DND-41 (cell line): Measurements from ENCODE around the gene CDKN2C.

Source experiments
- ATAC-seq: fragments of 200-7000 bp; cut with Tn5 transposase; 3 replicates; pipeline ENCODE4 v1.9.1; 2021; ENCODE audit warnings: low read depth; ENCODE audit not compliant: insufficient read depth
- DNase-seq: peaks from one replicate; pipeline ENCODE4 v3.0.0-alpha.2; 2020
- H2AFZ ChIP-seq: 2 replicates; pipeline ENCODE4 v1.6.0; 2012; ENCODE audit warnings: low read depth, low read length
- H3K27ac ChIP-seq: 2 replicates; pipeline ENCODE4 v1.5.1; 2012; ENCODE audit warnings: low read length, inconsistent platforms
- H3K27me3 ChIP-seq: fragments of 200-600 bp; sonication (generic); 2 replicates; pipeline ENCODE4 v1.6.0; 2012; ENCODE audit warnings: low read length, mild to moderate bottlenecking, inconsistent platforms; ENCODE audit not compliant: insufficient read depth, poor library complexity
- H3K36me3 ChIP-seq: 2 replicates; pipeline ENCODE4 v1.5.1; 2012; ENCODE audit warnings: low read length, inconsistent platforms; ENCODE audit not compliant: insufficient read depth
- H3K4me1 ChIP-seq: 2 replicates; pipeline ENCODE4 v1.5.1; 2012; ENCODE audit warnings: mild to moderate bottlenecking, low read length; ENCODE audit not compliant: insufficient read depth
- H3K4me2 ChIP-seq: 2 replicates; pipeline ENCODE4 v1.6.0; 2012; ENCODE audit warnings: mild to moderate bottlenecking, moderate library complexity, low read length, inconsistent platforms; ENCODE audit not compliant: insufficient read depth
- H3K4me3 ChIP-seq, 2 experiments: fragments of 200-600 bp in 1 of 2; shearing (Covaris generic) in 1 of 2; 2 replicates each; pipeline ENCODE4 v1.5.1; 2012 to 2016; ENCODE audit warnings: inconsistent platforms in 2 of 2, low read length in 2 of 2, mild to moderate bottlenecking in 2 of 2, low read depth in 1 of 2, moderate library complexity in 1 of 2
- H3K79me2 ChIP-seq: 2 replicates; pipeline ENCODE4 v1.6.0; 2012; ENCODE audit warnings: low read length, inconsistent platforms; ENCODE audit not compliant: insufficient read depth
- H3K9ac ChIP-seq: 2 replicates; pipeline ENCODE4 v1.6.0; 2012; ENCODE audit warnings: low read depth, mild to moderate bottlenecking, inconsistent platforms, low read length, moderate library complexity
- H3K9me3 ChIP-seq: 2 replicates; pipeline ENCODE4 v1.5.1; 2012; ENCODE audit warnings: low read length, moderate library complexity, mild to moderate bottlenecking, inconsistent platforms; ENCODE audit not compliant: insufficient read depth, severe bottlenecking
- H4K20me1 ChIP-seq: 2 replicates; pipeline ENCODE4 v1.6.0; 2012; ENCODE audit warnings: low read length; ENCODE audit not compliant: insufficient read depth
- EZH2 ChIP-seq: IDR thresholded peaks from 3 replicates; pipeline ENCODE4 v1.6.1; 2012; ENCODE audit warnings: borderline replicate concordance, low read depth, mild to moderate bottlenecking, moderate library complexity, low read length, inconsistent platforms; ENCODE audit not compliant: severe bottlenecking
- TF ChIP-seq, protein P1 (sequence below): IDR thresholded peaks from 2 replicates; pipeline ENCODE4 v1.5.1; 2012; ENCODE audit warnings: borderline replicate concordance, low read length, moderate library complexity, mild to moderate bottlenecking; ENCODE audit not compliant: poor library complexity, severe bottlenecking; ENCODE audit errors: extremely low read depth

Gene CDKN2C

DNA sequence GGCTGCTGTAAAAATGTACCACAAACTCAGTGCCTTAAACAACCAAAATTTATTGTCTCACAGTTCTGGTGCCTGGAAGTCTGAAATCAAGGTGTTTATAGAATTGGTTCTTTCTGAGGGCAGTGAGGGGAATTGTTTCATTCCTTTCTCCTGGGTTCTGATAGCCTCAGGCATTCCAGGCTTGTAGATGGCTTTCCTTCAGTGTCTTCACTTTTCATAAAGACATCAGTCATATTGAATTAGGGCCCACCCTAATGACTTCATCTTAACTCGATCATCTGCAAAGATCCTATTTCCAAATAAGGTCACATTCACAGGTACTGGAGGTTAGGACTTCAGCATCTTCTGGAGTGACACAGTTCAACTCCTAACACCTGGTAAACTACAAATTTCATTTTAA is 15.0 kb downstream of the CDKN2C start:
- Histone ChIP-seq H3K4me2 (no peak overlapping the region), H2AFZ (no peak overlapping the region), H3K27ac (no peak overlapping the region), H3K36me3 (no peaks in the 10 kb centered on the region), H3K79me2 (peaks cover 100% of the 10 kb centered on the region), H3K27me3 (no peaks in the 10 kb centered on the region), H3K9ac (no peak overlapping the region), H3K4me1 (peaks cover 50% of the 10 kb centered on the region), H3K9me3 (no peaks in the 10 kb centered on the region), H3K4me3 (no peak overlapping the region), H4K20me1 (peaks cover 7% of the 10 kb centered on the region; the same call in 1 of the 2 replicates)
- DNase-seq = no peak
- TF ChIP-seq EZH2 = no peak
- TF ChIP-seq, protein P1, sequence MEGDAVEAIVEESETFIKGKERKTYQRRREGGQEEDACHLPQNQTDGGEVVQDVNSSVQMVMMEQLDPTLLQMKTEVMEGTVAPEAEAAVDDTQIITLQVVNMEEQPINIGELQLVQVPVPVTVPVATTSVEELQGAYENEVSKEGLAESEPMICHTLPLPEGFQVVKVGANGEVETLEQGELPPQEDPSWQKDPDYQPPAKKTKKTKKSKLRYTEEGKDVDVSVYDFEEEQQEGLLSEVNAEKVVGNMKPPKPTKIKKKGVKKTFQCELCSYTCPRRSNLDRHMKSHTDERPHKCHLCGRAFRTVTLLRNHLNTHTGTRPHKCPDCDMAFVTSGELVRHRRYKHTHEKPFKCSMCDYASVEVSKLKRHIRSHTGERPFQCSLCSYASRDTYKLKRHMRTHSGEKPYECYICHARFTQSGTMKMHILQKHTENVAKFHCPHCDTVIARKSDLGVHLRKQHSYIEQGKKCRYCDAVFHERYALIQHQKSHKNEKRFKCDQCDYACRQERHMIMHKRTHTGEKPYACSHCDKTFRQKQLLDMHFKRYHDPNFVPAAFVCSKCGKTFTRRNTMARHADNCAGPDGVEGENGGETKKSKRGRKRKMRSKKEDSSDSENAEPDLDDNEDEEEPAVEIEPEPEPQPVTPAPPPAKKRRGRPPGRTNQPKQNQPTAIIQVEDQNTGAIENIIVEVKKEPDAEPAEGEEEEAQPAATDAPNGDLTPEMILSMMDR = no peak
- ATAC-seq = peak; percentile 10; the same call in 1 of the 3 replicates

DNA sequence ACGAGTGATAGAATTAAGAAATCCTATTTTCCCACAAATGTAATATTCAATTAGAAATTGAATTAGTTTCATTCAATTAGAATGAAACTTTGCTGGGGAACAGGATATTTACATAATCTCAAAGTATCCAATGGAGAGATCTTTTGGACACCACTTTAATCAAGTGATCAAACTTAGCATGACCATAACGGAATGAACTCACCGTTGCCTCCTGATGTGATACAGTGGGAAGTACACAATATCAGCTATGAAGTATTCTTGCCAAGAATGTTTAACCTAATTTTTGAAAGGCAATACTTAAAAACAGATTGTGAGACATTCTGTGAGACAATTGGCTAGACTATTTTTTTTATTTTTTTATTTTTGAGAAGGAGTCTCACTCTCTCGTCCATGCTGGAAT is 16.6 kb downstream of the CDKN2C start:
- no peak overlapping the region for H2AFZ ChIP-seq
- no peak overlapping the region for H3K27ac ChIP-seq
- H3K9me3 ChIP-seq = no peaks in the 10 kb centered on the region
- TF ChIP-seq EZH2 = no peak
- TF ChIP-seq, protein P1 = peak; percentile 6
- H3K4me1 ChIP-seq = peaks cover 35% of the 10 kb centered on the region
- H3K36me3 ChIP-seq = peaks cover 5% of the 10 kb centered on the region; the same call in 1 of the 2 replicates
- no peak overlapping the region for H3K9ac ChIP-seq
- peaks cover 7% of the 10 kb centered on the region; the same call in 1 of the 2 replicates for H4K20me1 ChIP-seq
- H3K4me2 ChIP-seq = no peak overlapping the region
- DNase-seq = no peak
- peaks cover 98% of the 10 kb centered on the region for H3K79me2 ChIP-seq
- no peak for ATAC-seq
- H3K27me3 ChIP-seq = no peaks in the 10 kb centered on the region
- no peak overlapping the region for H3K4me3 ChIP-seq

DNA sequence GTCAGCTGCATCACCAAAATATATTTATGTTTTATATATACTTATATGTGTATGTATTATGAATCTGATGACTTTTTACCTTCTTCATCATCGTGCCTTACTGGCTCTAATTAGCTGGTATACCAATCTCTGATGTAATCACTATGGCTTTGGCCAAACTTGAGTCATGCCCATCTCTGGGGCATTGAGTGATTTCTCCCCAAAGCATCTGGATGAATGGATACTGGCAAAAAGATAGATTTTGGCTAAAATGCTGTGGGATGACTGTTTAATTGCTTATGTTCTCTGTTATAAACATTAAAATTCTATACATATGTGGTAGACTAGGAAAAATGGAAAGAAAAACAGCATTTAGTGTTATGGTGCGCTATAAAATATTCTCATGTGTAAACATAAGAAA is 19.6 kb downstream of the CDKN2C start:
- Histone ChIP-seq H3K4me1 (peaks cover 6% of the 10 kb centered on the region; the same call in 1 of the 2 replicates), H3K27ac (no peak overlapping the region), H4K20me1 (no peaks in the 10 kb centered on the region; the same call in 1 of the 2 replicates), H3K4me3 (no peak overlapping the region), H2AFZ (no peak overlapping the region), H3K9ac (no peak overlapping the region), H3K9me3 (no peaks in the 10 kb centered on the region), H3K27me3 (no peaks in the 10 kb centered on the region), H3K36me3 (peaks cover 26% of the 10 kb centered on the region), H3K79me2 (peaks cover 96% of the 10 kb centered on the region), H3K4me2 (no peak overlapping the region)
- no peak for DNase-seq
- no peak for TF ChIP-seq EZH2
- no peak for ATAC-seq

DNA sequence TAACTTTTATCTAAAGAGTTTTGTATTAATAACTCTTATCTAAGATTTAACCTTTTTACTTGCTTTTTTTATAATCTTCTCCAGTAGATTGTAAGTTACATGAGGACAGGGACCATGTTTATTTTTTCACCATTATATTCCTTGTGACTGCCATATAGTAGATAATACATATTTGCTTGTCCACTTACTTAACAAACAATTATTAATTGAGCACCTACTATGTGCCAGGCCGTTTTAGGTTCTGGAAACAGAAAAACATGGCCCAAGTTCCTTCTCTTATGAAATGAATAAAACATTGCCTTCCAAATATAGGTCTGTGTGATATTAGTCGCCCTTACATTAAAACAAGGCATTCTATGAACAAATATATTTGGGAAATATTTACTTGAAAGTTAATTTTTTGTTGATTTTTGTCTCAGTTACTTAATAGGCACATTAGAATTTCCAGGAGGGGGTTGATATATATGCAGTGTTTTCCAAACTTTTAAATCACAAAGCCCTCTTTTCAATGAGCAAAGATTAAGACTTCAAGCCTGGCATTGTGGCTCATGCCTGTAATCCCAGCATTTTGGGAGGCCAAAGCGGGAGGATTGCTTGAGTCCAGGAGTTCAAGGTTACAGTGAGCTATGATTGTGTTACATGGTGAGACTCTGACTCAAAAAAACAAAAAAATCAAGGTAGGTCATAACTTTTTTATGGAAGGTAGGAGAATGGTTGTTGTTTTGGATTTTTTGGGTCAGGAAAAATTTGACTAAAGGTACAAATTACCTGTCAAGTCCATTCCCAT is 22.7 kb downstream of the CDKN2C start:
- Histone ChIP-seq H3K36me3 (peaks cover 30% of the 10 kb centered on the region), H3K4me3 (no peak overlapping the region), H3K4me2 (no peak overlapping the region), H3K79me2 (peaks cover 89% of the 10 kb centered on the region), H4K20me1 (no peaks in the 10 kb centered on the region; the same call in 1 of the 2 replicates), H3K27me3 (no peaks in the 10 kb centered on the region), H3K9ac (no peak overlapping the region), H3K4me1 (no peaks in the 10 kb centered on the region), H2AFZ (no peak overlapping the region), H3K9me3 (no peaks in the 10 kb centered on the region), H3K27ac (no peak overlapping the region)
- no peak for DNase-seq
- no peak for TF ChIP-seq EZH2
- TF ChIP-seq, protein P1 = no peak
- ATAC-seq = no peak
